Glutamatergic neuron (in vitro differentiated cells): Measurements from ENCODE around the gene SIRT7. TPM values are rescaled to one million over a fixed set of nuclear protein-coding genes. Genes with fewer than 3 reads are reported as not detected.

Experiments
- DNase-seq: peaks from one replicate; pipeline ENCODE4 v3.0.0; 2022
- H3K27ac Mint-ChIP-seq: one replicate; pipeline ENCODE4 v1.8.0; 2020; ENCODE audit warnings: mild to moderate bottlenecking, mixed read lengths, inconsistent platforms; ENCODE audit not compliant: unreplicated experiment
- H3K27me3 Mint-ChIP-seq: one replicate; pipeline ENCODE4 v1.8.0; 2020; ENCODE audit warnings: mild to moderate bottlenecking, moderate library complexity, mixed read lengths, inconsistent platforms; ENCODE audit not compliant: unreplicated experiment
- H3K36me3 Mint-ChIP-seq: one replicate; pipeline ENCODE4 v1.8.0; 2020; ENCODE audit warnings: mild to moderate bottlenecking, mixed read lengths, inconsistent platforms; ENCODE audit not compliant: unreplicated experiment
- H3K4me1 Mint-ChIP-seq: one replicate; pipeline ENCODE4 v1.8.0; 2020; ENCODE audit warnings: mild to moderate bottlenecking, low read depth, mixed read lengths, inconsistent platforms; ENCODE audit not compliant: unreplicated experiment
- H3K4me3 Mint-ChIP-seq: one replicate; pipeline ENCODE4 v1.8.0; 2020; ENCODE audit warnings: mild to moderate bottlenecking, mixed read lengths, inconsistent platforms; ENCODE audit not compliant: unreplicated experiment
- H3K9me3 Mint-ChIP-seq: one replicate; pipeline ENCODE4 v1.8.0; 2020; ENCODE audit warnings: mild to moderate bottlenecking, moderate library complexity, mixed read lengths, inconsistent platforms; ENCODE audit not compliant: unreplicated experiment
- CTCF ChIP-seq: fragments of 200-600 bp; sonication (generic); IDR thresholded peaks from one replicate; pipeline ENCODE4 v1.5.0; 2021; ENCODE audit not compliant: partially characterized antibody, unreplicated experiment
- total RNA-seq: library from RNA; stranded (reverse); fragmentation: NEBNext Ultra II Directional; extraction: Animal tissue kit (Norgen Biotek cat#: 25700); gene quantifications from one replicate; pipeline ENCODE4 v1.2.1, GENCODE V29; 2021; ENCODE audit not compliant: unreplicated experiment

Gene SIRT7
- total RNA-seq, 1 donor from 2014 or later: 38.7 TPM

- DNase-seq: no peak
- H3K9me3 Mint-ChIP-seq: peaks cover 2% of the 10 kb centered on the region
- peaks cover 5% of the 10 kb centered on the region for H3K27me3 Mint-ChIP-seq
- no peaks in the 10 kb centered on the region for H3K36me3 Mint-ChIP-seq
- no peak for TF ChIP-seq CTCF
- H3K4me1 Mint-ChIP-seq: no peaks in the 10 kb centered on the region
- no peak overlapping the region for H3K27ac Mint-ChIP-seq
- H3K4me3 Mint-ChIP-seq: no peak overlapping the region
Measured at GRCh38 chr17:81898029-81898866, 19.7 kb downstream of the SIRT7 start.

DNA sequence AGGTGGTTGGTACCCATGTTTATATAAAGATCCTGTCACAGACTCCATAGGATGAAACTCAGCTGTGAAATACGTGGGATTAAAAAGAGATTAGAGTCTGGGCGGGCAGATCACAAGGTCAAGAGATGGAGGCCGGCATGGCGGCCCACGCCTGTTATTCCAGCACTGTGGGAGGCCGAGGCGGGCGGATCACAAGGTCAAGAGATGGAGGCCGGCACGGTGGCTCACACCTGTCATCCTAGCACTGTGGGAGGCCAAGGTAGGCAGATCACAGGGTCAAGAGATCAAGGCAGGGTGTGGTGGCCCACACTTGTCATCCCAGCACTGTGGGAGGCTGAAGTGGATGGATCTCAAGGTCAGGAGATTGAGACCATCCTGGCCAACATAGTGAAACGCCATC is 22.6 kb downstream of the SIRT7 start:
- no peak for DNase-seq
- H3K36me3 Mint-ChIP-seq: no peaks in the 10 kb centered on the region
- H3K27me3 Mint-ChIP-seq: no peaks in the 10 kb centered on the region
- no peaks in the 10 kb centered on the region for H3K4me1 Mint-ChIP-seq
- H3K4me3 Mint-ChIP-seq: no peak overlapping the region
- no peaks in the 10 kb centered on the region for H3K9me3 Mint-ChIP-seq
- no peak overlapping the region for H3K27ac Mint-ChIP-seq
- TF ChIP-seq CTCF: no peak

GRCh38 chr17:81891303-81891552 is 26.7 kb downstream of the SIRT7 start:
- Mint-ChIP-seq H3K9me3 (no peaks in the 10 kb centered on the region), H3K4me1 (no peaks in the 10 kb centered on the region)

DNA sequence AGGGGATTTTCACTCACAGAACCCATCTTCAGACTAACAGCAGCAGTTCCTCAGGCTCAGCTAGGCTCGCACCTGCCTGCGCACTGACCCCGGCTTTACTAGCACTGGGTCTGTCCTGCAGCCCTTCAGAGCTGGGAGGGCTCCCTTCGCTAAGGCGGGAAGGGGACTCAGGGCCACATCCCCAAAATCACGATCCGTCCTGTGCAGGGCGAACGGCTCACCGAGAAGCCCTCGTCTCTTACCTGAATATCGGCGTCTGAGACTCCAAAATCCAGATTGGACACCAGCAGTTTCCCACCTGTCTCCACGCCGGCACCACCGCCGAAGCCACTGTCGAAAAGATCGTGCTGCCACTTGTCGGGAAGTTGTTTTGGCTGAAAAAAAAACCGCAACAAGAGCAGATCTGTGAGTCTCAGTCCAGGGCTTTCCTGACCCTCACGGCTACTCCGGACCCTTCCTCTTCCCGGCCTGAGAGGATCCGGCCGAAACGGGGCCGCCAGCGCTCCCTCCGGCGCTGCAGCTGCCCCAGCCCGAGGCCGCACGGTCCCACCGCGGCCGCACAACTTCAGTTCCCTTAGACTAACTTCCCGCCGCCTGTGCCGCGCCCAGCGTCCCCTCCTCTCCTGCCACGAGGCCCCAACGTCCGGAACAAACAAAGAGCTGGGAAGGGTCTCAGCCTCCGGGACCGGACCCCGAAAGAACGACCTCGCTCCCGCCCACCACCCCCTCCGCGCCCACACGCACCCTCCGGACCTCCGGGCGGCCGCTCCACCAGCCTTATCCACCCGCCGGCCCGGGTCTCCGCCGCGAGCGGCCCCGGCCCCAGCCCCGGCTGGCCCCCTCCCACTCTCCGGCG is 27.3 kb downstream of the SIRT7 start:
- peaks cover 7% of the 10 kb centered on the region for H3K27me3 Mint-ChIP-seq
- no peaks in the 10 kb centered on the region for H3K4me1 Mint-ChIP-seq
- TF ChIP-seq CTCF: no peak
- H3K9me3 Mint-ChIP-seq: peaks cover 2% of the 10 kb centered on the region
- H3K36me3 Mint-ChIP-seq: no peaks in the 10 kb centered on the region
- no peak for DNase-seq
- H3K27ac Mint-ChIP-seq: peak overlapping the region; percentile 66
- peak overlapping the region; percentile 79 for H3K4me3 Mint-ChIP-seq

More at GRCh38 chr17:81891303-81891552, 26.7 kb downstream of the SIRT7 start:
- TF ChIP-seq CTCF: no peak
- Mint-ChIP-seq H3K36me3 (no peaks in the 10 kb centered on the region), H3K4me3 (peak overlapping the region; percentile 90), H3K27me3 (peaks cover 7% of the 10 kb centered on the region), H3K27ac (peak overlapping the region; percentile 76)
- no peak for DNase-seq

GRCh38 chr17:81889602-81890001 is 28.4 kb downstream of the SIRT7 start:
- DNase-seq: no peak
- H3K9me3 Mint-ChIP-seq: peaks cover 2% of the 10 kb centered on the region
- TF ChIP-seq CTCF: no peak
- no peaks in the 10 kb centered on the region for H3K36me3 Mint-ChIP-seq
- no peaks in the 10 kb centered on the region for H3K4me1 Mint-ChIP-seq
- peaks cover 7% of the 10 kb centered on the region for H3K27me3 Mint-ChIP-seq
- no peak overlapping the region for H3K27ac Mint-ChIP-seq
- H3K4me3 Mint-ChIP-seq: peak overlapping the region; percentile 79
